ENCODE measurements around the gene AHCYL1. TPM values are rescaled to one million over a fixed set of nuclear protein-coding genes. Genes with fewer than 3 reads are reported as not detected.

The AHCYL1 gene
- total RNA-seq, 1 donor from 2014 or later = 59.6 TPM

- Mint-ChIP-seq H3K27ac (ENCODE audit: unreplicated experiment) (peak overlapping the region; percentile 67), H3K9me3 (ENCODE audit: low read depth) (no peaks in the 10 kb centered on the region), H3K36me3 (ENCODE audit: low read depth) (peaks cover 7% of the 10 kb centered on the region), H3K4me3 (ENCODE audit: unreplicated experiment) (no peak overlapping the region), H3K4me1 (ENCODE audit: low read depth) (peaks cover 56% of the 10 kb centered on the region), H3K27me3 (ENCODE audit: low read depth) (no peaks in the 10 kb centered on the region)
- TF ChIP-seq, protein P1, sequence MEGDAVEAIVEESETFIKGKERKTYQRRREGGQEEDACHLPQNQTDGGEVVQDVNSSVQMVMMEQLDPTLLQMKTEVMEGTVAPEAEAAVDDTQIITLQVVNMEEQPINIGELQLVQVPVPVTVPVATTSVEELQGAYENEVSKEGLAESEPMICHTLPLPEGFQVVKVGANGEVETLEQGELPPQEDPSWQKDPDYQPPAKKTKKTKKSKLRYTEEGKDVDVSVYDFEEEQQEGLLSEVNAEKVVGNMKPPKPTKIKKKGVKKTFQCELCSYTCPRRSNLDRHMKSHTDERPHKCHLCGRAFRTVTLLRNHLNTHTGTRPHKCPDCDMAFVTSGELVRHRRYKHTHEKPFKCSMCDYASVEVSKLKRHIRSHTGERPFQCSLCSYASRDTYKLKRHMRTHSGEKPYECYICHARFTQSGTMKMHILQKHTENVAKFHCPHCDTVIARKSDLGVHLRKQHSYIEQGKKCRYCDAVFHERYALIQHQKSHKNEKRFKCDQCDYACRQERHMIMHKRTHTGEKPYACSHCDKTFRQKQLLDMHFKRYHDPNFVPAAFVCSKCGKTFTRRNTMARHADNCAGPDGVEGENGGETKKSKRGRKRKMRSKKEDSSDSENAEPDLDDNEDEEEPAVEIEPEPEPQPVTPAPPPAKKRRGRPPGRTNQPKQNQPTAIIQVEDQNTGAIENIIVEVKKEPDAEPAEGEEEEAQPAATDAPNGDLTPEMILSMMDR (IDR thresholded peaks at IDR 0.05) = no peak
- DNase-seq (ENCODE audit: low spot score) = no peak
These were observed 21.4 kb downstream of the AHCYL1 start for GRCh38 chr1:110005971-110006370.

- Mint-ChIP-seq H3K27ac (ENCODE audit: unreplicated experiment) (peak overlapping the region; percentile 67), H3K4me3 (ENCODE audit: unreplicated experiment) (no peak overlapping the region), H3K9me3 (ENCODE audit: low read depth) (no peaks in the 10 kb centered on the region), H3K27me3 (ENCODE audit: low read depth) (no peaks in the 10 kb centered on the region), H3K36me3 (ENCODE audit: low read depth) (peaks cover 9% of the 10 kb centered on the region), H3K4me1 (ENCODE audit: low read depth) (peaks cover 58% of the 10 kb centered on the region)
- TF ChIP-seq, protein P1 (IDR thresholded peaks at IDR 0.05) = no peak
- no peak for DNase-seq (ENCODE audit: low spot score)
These were observed 22.0 kb downstream of the AHCYL1 start for GRCh38 chr1:110006516-110006915.

DNA sequence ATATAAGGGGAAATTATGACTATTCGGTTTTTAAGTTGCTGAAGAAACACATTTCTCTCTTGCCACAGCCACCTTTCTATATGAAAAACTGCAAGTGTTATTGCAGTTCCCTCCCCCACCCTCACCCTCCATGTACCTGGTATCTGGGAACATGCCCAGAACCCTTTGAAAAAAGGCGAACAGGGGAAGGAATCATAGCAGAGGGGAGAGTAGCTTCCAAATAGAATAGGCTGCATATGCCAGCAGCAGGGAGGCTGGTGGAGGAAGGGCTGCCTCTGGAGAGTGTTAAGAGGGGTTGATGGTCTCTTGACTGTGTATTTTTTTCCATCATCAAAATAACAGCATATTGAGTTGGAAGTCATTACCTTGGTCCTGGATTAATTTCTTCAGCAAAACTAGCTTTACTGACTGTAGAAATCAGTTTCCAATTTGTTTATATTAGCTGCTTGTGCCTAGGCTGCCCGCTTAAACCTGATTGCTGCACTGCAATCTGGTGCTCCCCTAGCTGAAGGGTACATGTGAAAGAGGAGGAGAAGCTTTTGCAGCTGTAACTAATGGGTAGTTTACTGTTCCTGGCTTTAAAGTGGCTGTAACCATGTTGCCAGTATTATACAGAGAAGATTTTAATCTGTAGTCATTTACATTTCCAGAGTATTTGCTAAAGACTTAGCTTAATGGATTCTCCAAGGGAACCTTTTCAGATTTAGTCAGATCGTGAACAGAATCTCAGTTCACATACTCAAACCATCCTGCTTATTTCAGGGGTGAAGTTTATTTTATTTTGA, 22.7 kb downstream of the AHCYL1 start:
- DNase-seq (ENCODE audit: low spot score) = no peak
- no peak overlapping the region for H3K4me3 Mint-ChIP-seq (ENCODE audit: unreplicated experiment)
- TF ChIP-seq, protein P1 (IDR thresholded peaks at IDR 0.05) = no peak
- H3K36me3 Mint-ChIP-seq (ENCODE audit: low read depth) = peaks cover 13% of the 10 kb centered on the region
- no peaks in the 10 kb centered on the region for H3K9me3 Mint-ChIP-seq (ENCODE audit: low read depth)
- H3K27me3 Mint-ChIP-seq (ENCODE audit: low read depth) = no peaks in the 10 kb centered on the region
- peaks cover 57% of the 10 kb centered on the region for H3K4me1 Mint-ChIP-seq (ENCODE audit: low read depth)
- H3K27ac Mint-ChIP-seq (ENCODE audit: unreplicated experiment) = no peak overlapping the region

DNA sequence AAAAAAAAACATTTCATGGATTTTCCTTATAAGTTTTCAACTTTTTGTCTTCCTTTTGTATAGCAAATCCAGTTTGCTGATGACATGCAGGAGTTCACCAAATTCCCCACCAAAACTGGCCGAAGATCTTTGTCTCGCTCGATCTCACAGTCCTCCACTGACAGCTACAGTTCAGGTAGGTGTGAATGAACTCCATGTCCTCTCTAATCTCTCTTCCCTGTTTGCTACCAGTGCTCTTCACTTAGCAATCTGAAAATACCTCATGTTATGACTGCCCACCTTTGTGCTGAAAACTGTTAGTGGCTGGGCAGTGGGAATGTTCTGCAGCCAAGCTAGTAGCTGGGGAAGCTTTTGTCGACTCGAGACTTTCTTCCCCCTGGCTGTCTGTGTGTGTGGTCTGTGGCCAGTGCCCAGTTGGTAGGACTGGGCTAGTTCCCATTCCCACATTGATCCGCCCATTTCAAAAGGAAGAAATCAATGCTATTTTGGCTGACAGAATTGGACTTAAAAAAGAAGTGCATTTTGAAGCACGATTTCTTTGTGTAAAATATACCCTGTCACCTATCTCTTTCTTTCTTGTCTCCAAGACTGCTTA, 24.5 kb downstream of the AHCYL1 start:
- H3K4me1 Mint-ChIP-seq (ENCODE audit: low read depth) = peaks cover 39% of the 10 kb centered on the region
- H3K27me3 Mint-ChIP-seq (ENCODE audit: low read depth) = no peaks in the 10 kb centered on the region
- H3K9me3 Mint-ChIP-seq (ENCODE audit: low read depth) = no peaks in the 10 kb centered on the region
- H3K27ac Mint-ChIP-seq (ENCODE audit: unreplicated experiment) = no peak overlapping the region
- H3K36me3 Mint-ChIP-seq (ENCODE audit: low read depth) = peaks cover 18% of the 10 kb centered on the region
- DNase-seq (ENCODE audit: low spot score) = no peak
- TF ChIP-seq, protein P1 (IDR thresholded peaks at IDR 0.05) = no peak
- no peak overlapping the region for H3K4me3 Mint-ChIP-seq (ENCODE audit: unreplicated experiment)

DNA sequence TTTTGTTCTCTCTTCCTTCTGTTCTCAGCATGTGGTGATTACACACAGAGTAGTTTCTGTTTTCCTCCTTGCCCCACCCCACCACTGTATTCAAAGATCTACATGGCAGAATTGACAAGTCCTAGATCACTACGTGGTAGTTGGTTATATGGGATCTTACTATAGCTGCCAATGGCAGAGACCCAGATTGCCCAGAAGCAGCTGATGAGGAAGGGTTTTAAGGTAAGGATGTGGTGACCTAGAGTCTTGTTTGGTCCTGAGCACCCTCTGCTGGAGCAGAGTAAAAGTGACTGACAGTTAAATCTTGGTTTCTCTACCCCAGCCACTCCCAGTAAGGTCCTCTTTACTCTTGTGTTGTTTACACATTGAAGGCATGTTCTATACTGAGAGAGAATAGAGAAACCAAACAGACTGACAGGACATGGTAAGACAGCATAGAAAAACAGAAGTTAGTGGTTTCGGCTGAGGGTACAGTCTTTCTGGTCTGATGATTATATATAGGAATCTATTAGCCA, 27.0 kb downstream of the AHCYL1 start:
- H3K4me3 Mint-ChIP-seq (ENCODE audit: unreplicated experiment) = no peak overlapping the region
- peaks cover 30% of the 10 kb centered on the region for H3K36me3 Mint-ChIP-seq (ENCODE audit: low read depth)
- TF ChIP-seq, protein P1 (IDR thresholded peaks at IDR 0.05) = peak; percentile 81
- peaks cover 13% of the 10 kb centered on the region for H3K4me1 Mint-ChIP-seq (ENCODE audit: low read depth)
- H3K27me3 Mint-ChIP-seq (ENCODE audit: low read depth) = no peaks in the 10 kb centered on the region
- H3K27ac Mint-ChIP-seq (ENCODE audit: unreplicated experiment) = peak overlapping the region; percentile 27
- no peaks in the 10 kb centered on the region for H3K9me3 Mint-ChIP-seq (ENCODE audit: low read depth)
- no peak for DNase-seq (ENCODE audit: low spot score)

Data from chondrocyte (in vitro differentiated cells).